Measurements from ENCODE around the gene NAXE.
"Not testable (repeated sequence)": the region's sequence is repeated elsewhere in the genome, so short reads cannot be mapped to it uniquely, and the experiment has no call there.

Gene NAXE

GRCh38 chr1:156571261-156571852 is 20.2 kb upstream of the NAXE start:
- DNase-seq, result no peak

- peak; percentile 87 for DNase-seq
Measured at GRCh38 chr1:156571919-156572662, 19.5 kb upstream of the NAXE start, which contains the start of gene IQGAP3. Gene IQGAP3, minus strand, starts transcription at chr1:156572565. Its CDS starts 36 bp downstream, at chr1:156572529.

GRCh38 chr1:156572663-156573018 is 18.9 kb upstream of the NAXE start:
- no peak for DNase-seq

GRCh38 chr1:156574039-156574633 is 17.4 kb upstream of the NAXE start:
- DNase-seq, result no peak

GRCh38 chr1:156577550-156577949 is 14.0 kb upstream of the NAXE start:
- DNase-seq, result no peak

GRCh38 chr1:156578055-156578454 is 13.5 kb upstream of the NAXE start:
- DNase-seq, result no peak

GRCh38 chr1:156579472-156579871 is 12.1 kb upstream of the NAXE start, which contains the start of gene TTC24:
Gene TTC24, plus strand, starts transcription at chr1:156579723. Its CDS starts 1,642 bp downstream, at chr1:156581365.
- no peak for DNase-seq

- DNase-seq, result peak; percentile 44
Measured at GRCh38 chr1:156581661-156582387, 9.8 kb upstream of the NAXE start.

- DNase-seq, result peak; percentile 31
Measured at GRCh38 chr1:156582388-156583017, 9.1 kb upstream of the NAXE start.

- peak; percentile 72 for DNase-seq
Measured at GRCh38 chr1:156583821-156584622, 7.6 kb upstream of the NAXE start.

GRCh38 chr1:156584813-156585212 is 6.8 kb upstream of the NAXE start:
- DNase-seq, result no peak

- DNase-seq, result no peak
Measured at GRCh38 chr1:156586323-156586722, 5.3 kb upstream of the NAXE start.

- no peak for DNase-seq
Measured at GRCh38 chr1:156586892-156587477, 4.6 kb upstream of the NAXE start.

- not testable (repeated sequence) for DNase-seq
Measured at GRCh38 chr1:156587927-156588326, 3.6 kb upstream of the NAXE start.

GRCh38 chr1:156589546-156589945 is 2.0 kb upstream of the NAXE start:
- DNase-seq, result no peak

GRCh38 chr1:156590326-156591180 is 1.0 kb upstream of the NAXE start:
- no peak for DNase-seq

- DNase-seq, result no peak
Measured at GRCh38 chr1:156591181-156591431, 470 bp upstream of the NAXE start.

GRCh38 chr1:156592158-156592909 is 758 bp downstream of the NAXE start:
- DNase-seq, result no peak

- no peak for DNase-seq
Measured at GRCh38 chr1:156592910-156593660, 1.5 kb downstream of the NAXE start.

- no peak for DNase-seq
Measured at GRCh38 chr1:156593661-156593989, 2.0 kb downstream of the NAXE start.
